CD4-positive, CD25-positive, alpha-beta regulatory T cell (primary cell): ENCODE results near the gene ST3GAL4. TPM values are rescaled to one million over a fixed set of nuclear protein-coding genes. Genes with fewer than 3 reads are reported as not detected.
A peak's percentile ranks its signal among the peaks of the same experiment; 100 is the strongest.

Experiments used
- ATAC-seq, 2 donors: fragments of 150-1000 bp; cut with Tn5 transposase; one replicate each; pipeline ENCODE4 v1.10.0; 2021; ENCODE audit warnings: low read depth in 2 of 2, moderate number of reproducible peaks in 2 of 2, moderate library complexity in 1 of 2
- DNase-seq, 3 donors: peaks; one replicate each; pipeline versions ENCODE4 v3.0.0 to v3.0.0-alpha.2; 2012 to 2022; ENCODE audit warnings: mixed read lengths in 1 of 3
- H3K27ac ChIP-seq: one replicate; pipeline ENCODE4 v1.7.0; 2013; ENCODE audit warnings: mild to moderate bottlenecking, low read length; ENCODE audit not compliant: insufficient read depth, poor library complexity, severe bottlenecking
- H3K27me3 ChIP-seq: one replicate; pipeline ENCODE4 v1.7.0; 2013; ENCODE audit warnings: low read length; ENCODE audit not compliant: control insufficient read depth, insufficient read depth
- H3K36me3 ChIP-seq: one replicate; pipeline ENCODE4 v1.7.0; 2013; ENCODE audit warnings: mild to moderate bottlenecking, low read length, moderate library complexity; ENCODE audit not compliant: control insufficient read depth, insufficient read depth
- H3K4me1 ChIP-seq: 2 replicates; pipeline ENCODE4 v1.7.0; 2013; ENCODE audit warnings: mild to moderate bottlenecking, low read length; ENCODE audit not compliant: insufficient read depth, control insufficient read depth, poor library complexity, severe bottlenecking
- H3K4me3 ChIP-seq: one replicate; pipeline ENCODE4 v1.7.0; 2013; ENCODE audit warnings: low read depth, mild to moderate bottlenecking, low read length, moderate library complexity
- H3K9me3 ChIP-seq, 2 experiments: 1 replicate in 1 of 2; 2 replicates in 1 of 2; pipeline ENCODE4 v1.7.0; 2013; ENCODE audit warnings: low read length in 2 of 2, mild to moderate bottlenecking in 1 of 2, moderate library complexity in 1 of 2; ENCODE audit not compliant: control insufficient read depth in 2 of 2
- H3K27ac Mint-ChIP-seq, 3 donors: one replicate each; pipeline ENCODE4 v1.8.0; 2020 to 2022; ENCODE audit warnings: mild to moderate bottlenecking in 3 of 3, mixed read lengths in 3 of 3, moderate library complexity in 2 of 3
- H3K27me3 Mint-ChIP-seq: one replicate; pipeline ENCODE4 v1.8.0; 2022; ENCODE audit warnings: mild to moderate bottlenecking, mixed read lengths
- H3K36me3 Mint-ChIP-seq: one replicate; pipeline ENCODE4 v1.8.0; 2020; ENCODE audit warnings: mixed read lengths
- H3K4me1 Mint-ChIP-seq, 4 donors: one replicate each; pipeline ENCODE4 v1.8.0; 2020 to 2022; ENCODE audit warnings: mixed read lengths in 4 of 4, mild to moderate bottlenecking in 1 of 4
- H3K4me3 Mint-ChIP-seq, 4 donors: one replicate each; pipeline ENCODE4 v1.8.0; 2020 to 2022; ENCODE audit warnings: mild to moderate bottlenecking in 4 of 4, mixed read lengths in 4 of 4, moderate library complexity in 3 of 4
- H3K9me3 Mint-ChIP-seq, 7 donors: one replicate each; pipeline ENCODE4 v1.8.0; 2020 to 2022; ENCODE audit warnings: mixed read lengths in 7 of 7, mild to moderate bottlenecking in 3 of 7, moderate library complexity in 2 of 7
- polyA plus RNA-seq, 4 donors: library from polyadenylated mRNA; unstranded; fragments of 300-500 nt; fragmentation: Illumina TruSeq; gene quantifications; one replicate each; pipeline ENCODE4 v1.2.3, GENCODE V29; 2021
- total RNA-seq: library from RNA; stranded (reverse); gene quantifications from one replicate; pipeline ENCODE4 v1.2.3, GENCODE V29; 2022

The ST3GAL4 gene
- total and polyA plus RNA-seq, 5 donors from 2014 or later = 1.4 to 4.7 (median 2.4) TPM

- Mint-ChIP-seq H3K27me3 (no peaks in the 10 kb centered on the region), H3K36me3 (peaks cover 19% of the 10 kb centered on the region), H3K4me1 (peaks cover 0 to 15% (median 4%) of the 10 kb centered on the region in 4 donors), H3K4me3 (no peak overlapping the region), H3K27ac (peak overlapping the region in 2 of 3 donors; percentile 21 to 28), H3K9me3 (no peaks in the 10 kb centered on the region)
- DNase-seq (no peak), ATAC-seq (no peak)
- Histone ChIP-seq H3K4me1 (peaks cover 3% of the 10 kb centered on the region), H3K27me3 (no peaks in the 10 kb centered on the region), H3K9me3 (no peaks in the 10 kb centered on the region), H3K27ac (no peak overlapping the region), H3K36me3 (peaks cover 36% of the 10 kb centered on the region), H3K4me3 (no peak overlapping the region)
These were observed 6.5 kb upstream of the ST3GAL4 start for GRCh38 chr11:126348806-126349582.

GRCh38 chr11:126350836-126351235, 4.7 kb upstream of the ST3GAL4 start:
- Mint-ChIP-seq H3K36me3 (peaks cover 13% of the 10 kb centered on the region), H3K27me3 (no peaks in the 10 kb centered on the region), H3K4me3 (no peak overlapping the region), H3K9me3 (no peaks in the 10 kb centered on the region), H3K4me1 (peaks cover 0 to 26% (median 11%) of the 10 kb centered on the region in 4 donors), H3K27ac (peak overlapping the region in 1 of 3 donors; percentile 26)
- H3K4me3 ChIP-seq = no peak overlapping the region
- DNase-seq (no peak), ATAC-seq (no peak)
- no peaks in the 10 kb centered on the region for H3K9me3 ChIP-seq
- no peaks in the 10 kb centered on the region for H3K27me3 ChIP-seq
- no peak overlapping the region for H3K27ac ChIP-seq
- peaks cover 12% of the 10 kb centered on the region for H3K4me1 ChIP-seq
- H3K36me3 ChIP-seq = peaks cover 17% of the 10 kb centered on the region

- Histone ChIP-seq H3K36me3 (peaks cover 7% of the 10 kb centered on the region), H3K27ac (no peak overlapping the region), H3K27me3 (no peaks in the 10 kb centered on the region), H3K4me1 (peaks cover 18% of the 10 kb centered on the region), H3K4me3 (no peak overlapping the region), H3K9me3 (no peaks in the 10 kb centered on the region)
- H3K27ac Mint-ChIP-seq = peak overlapping the region in 1 of 3 donors; percentile 9
- ATAC-seq (no peak), DNase-seq (no peak)
- peaks cover 13% of the 10 kb centered on the region for H3K36me3 Mint-ChIP-seq
- H3K4me3 Mint-ChIP-seq = peak overlapping the region in 1 of 4 donors; percentile 68
- peaks cover 0 to 39% (median 13%) of the 10 kb centered on the region in 4 donors for H3K4me1 Mint-ChIP-seq
- no peaks in the 10 kb centered on the region for H3K9me3 Mint-ChIP-seq
- no peaks in the 10 kb centered on the region for H3K27me3 Mint-ChIP-seq
These were observed 3.3 kb upstream of the ST3GAL4 start for GRCh38 chr11:126352163-126352562.

- Mint-ChIP-seq H3K27me3 (no peaks in the 10 kb centered on the region), H3K36me3 (peaks cover 10% of the 10 kb centered on the region), H3K4me1 (peaks cover 0 to 40% (median 13%) of the 10 kb centered on the region in 4 donors), H3K4me3 (peak overlapping the region; percentile 74 to 85 (median 76)), H3K27ac (peak overlapping the region in 2 of 3 donors; percentile 25 to 64), H3K9me3 (no peaks in the 10 kb centered on the region)
- peaks cover 3% of the 10 kb centered on the region for H3K36me3 ChIP-seq
- no peaks in the 10 kb centered on the region for H3K9me3 ChIP-seq
- ATAC-seq = no peak
- H3K27me3 ChIP-seq = no peaks in the 10 kb centered on the region
- DNase-seq = peak in 1 of 3 donors; percentile 44
- no peak overlapping the region for H3K4me3 ChIP-seq
- no peak overlapping the region for H3K27ac ChIP-seq
- H3K4me1 ChIP-seq = peaks cover 18% of the 10 kb centered on the region
These were observed 2.3 kb upstream of the ST3GAL4 start for GRCh38 chr11:126352934-126353801.

GRCh38 chr11:126354631-126355323, 709 bp upstream of the ST3GAL4 start:
- no peaks in the 10 kb centered on the region for H3K27me3 Mint-ChIP-seq
- peaks cover 0 to 40% (median 13%) of the 10 kb centered on the region in 4 donors for H3K4me1 Mint-ChIP-seq
- H3K9me3 ChIP-seq = no peaks in the 10 kb centered on the region
- peak overlapping the region; percentile 76 to 96 (median 88) for H3K4me3 Mint-ChIP-seq
- H3K4me1 ChIP-seq = peaks cover 18% of the 10 kb centered on the region
- peaks cover 4% of the 10 kb centered on the region for H3K36me3 Mint-ChIP-seq
- no peak overlapping the region for H3K27ac ChIP-seq
- peaks cover 2% of the 10 kb centered on the region for H3K36me3 ChIP-seq
- ATAC-seq (peak in 1 of 2 donors; percentile 21), DNase-seq (peak in 1 of 3 donors; percentile 30)
- no peaks in the 10 kb centered on the region for H3K27me3 ChIP-seq
- no peaks in the 10 kb centered on the region for H3K9me3 Mint-ChIP-seq
- H3K27ac Mint-ChIP-seq = peak overlapping the region; percentile 14 to 88 (median 29)
- peak overlapping the region; percentile 75 for H3K4me3 ChIP-seq

GRCh38 chr11:126355926-126356897, 726 bp downstream of the ST3GAL4 start:
- H3K4me3 Mint-ChIP-seq = peak overlapping the region; percentile 75 to 84 (median 79)
- Histone ChIP-seq H3K27ac (no peak overlapping the region), H3K4me1 (peaks cover 18% of the 10 kb centered on the region)

More at GRCh38 chr11:126355926-126356897, 726 bp downstream of the ST3GAL4 start:
- H3K4me1 Mint-ChIP-seq = peaks cover 0 to 40% (median 12%) of the 10 kb centered on the region in 4 donors
- no peak overlapping the region for H3K4me3 ChIP-seq
- peak overlapping the region in 1 of 3 donors; percentile 46 for H3K27ac Mint-ChIP-seq
- H3K9me3 ChIP-seq = no peaks in the 10 kb centered on the region
- no peaks in the 10 kb centered on the region for H3K36me3 Mint-ChIP-seq
- ATAC-seq (peak in 1 of 2 donors; percentile 14), DNase-seq (peak in 1 of 3 donors; percentile 24)
- no peaks in the 10 kb centered on the region for H3K27me3 ChIP-seq
- no peaks in the 10 kb centered on the region for H3K36me3 ChIP-seq
- H3K9me3 Mint-ChIP-seq = no peaks in the 10 kb centered on the region
- no peaks in the 10 kb centered on the region for H3K27me3 Mint-ChIP-seq
